H1 (cell line): Measurements from ENCODE around the gene NHEJ1. TPM values are rescaled to one million over a fixed set of nuclear protein-coding genes. Genes with fewer than 3 reads are reported as not detected.

Source experiments
- CBX8 ChIP-seq: fragments of 300-800, 300-1000 bp; sonication (generic); IDR thresholded peaks from 2 replicates; pipeline ENCODE4 v1.7.1; 2016; ENCODE audit warnings: low read depth, low read length, borderline replicate concordance
- CHD2 ChIP-seq: IDR thresholded peaks from 2 replicates; pipeline ENCODE4 v1.6.1; 2012; ENCODE audit warnings: low read length, improper control_type of control experiment
- CREB1 ChIP-seq: IDR thresholded peaks from 2 replicates; pipeline ENCODE4 v1.6.1; 2012; ENCODE audit warnings: inconsistent platforms
- GABPA ChIP-seq: IDR thresholded peaks from 2 replicates; pipeline ENCODE4 v1.6.1; 2011; ENCODE audit warnings: mild to moderate bottlenecking, low read length, moderate library complexity, borderline replicate concordance; ENCODE audit not compliant: insufficient read depth
- TCF12 ChIP-seq: IDR thresholded peaks from 2 replicates; pipeline ENCODE4 v1.6.1; 2011; ENCODE audit warnings: low read depth, mild to moderate bottlenecking, low read length
- polyA plus RNA-seq, 7 experiments: library from polyadenylated mRNA; depleted of rRNA in 3 of 7; stranded (reverse) in 5 of 7; unstranded in 2 of 7; fragments of >200 nt in 5 of 7; fragments of 200-250 nt in 2 of 7; gene quantifications; 1 replicate in 5 of 7; 2 replicates in 1 of 7; 4 replicates in 1 of 7; pipeline versions ENCODE4 v1.2.1 to v1.2.3, GENCODE V29; 2011 to 2013; ENCODE audit warnings: missing spikeins in 2 of 7, mixed read lengths in 2 of 7
- total RNA-seq: library from RNA; stranded (reverse); fragmentation: NEBNext Ultra II Directional; extraction: Animal tissue kit (Norgen Biotek cat#: 25700); gene quantifications from 2 replicates; pipeline ENCODE4 v1.2.1, GENCODE V29; 2021
- TF ChIP-seq, protein P1 (sequence below): fragments of 300-600 bp; sonication (generic); IDR thresholded peaks from 2 replicates; pipeline ENCODE4 v1.7.1; 2012; ENCODE audit warnings: low read length, moderate library complexity, mild to moderate bottlenecking, inconsistent platforms; ENCODE audit not compliant: insufficient replicate concordance

NHEJ1 gene
- total and polyA plus RNA-seq, 2 of the 8 experiments (the other 6 are each of a cell fraction or from before 2014, with no cell fraction given) = 22.7 to 24.1 TPM

- TF ChIP-seq, protein P1, sequence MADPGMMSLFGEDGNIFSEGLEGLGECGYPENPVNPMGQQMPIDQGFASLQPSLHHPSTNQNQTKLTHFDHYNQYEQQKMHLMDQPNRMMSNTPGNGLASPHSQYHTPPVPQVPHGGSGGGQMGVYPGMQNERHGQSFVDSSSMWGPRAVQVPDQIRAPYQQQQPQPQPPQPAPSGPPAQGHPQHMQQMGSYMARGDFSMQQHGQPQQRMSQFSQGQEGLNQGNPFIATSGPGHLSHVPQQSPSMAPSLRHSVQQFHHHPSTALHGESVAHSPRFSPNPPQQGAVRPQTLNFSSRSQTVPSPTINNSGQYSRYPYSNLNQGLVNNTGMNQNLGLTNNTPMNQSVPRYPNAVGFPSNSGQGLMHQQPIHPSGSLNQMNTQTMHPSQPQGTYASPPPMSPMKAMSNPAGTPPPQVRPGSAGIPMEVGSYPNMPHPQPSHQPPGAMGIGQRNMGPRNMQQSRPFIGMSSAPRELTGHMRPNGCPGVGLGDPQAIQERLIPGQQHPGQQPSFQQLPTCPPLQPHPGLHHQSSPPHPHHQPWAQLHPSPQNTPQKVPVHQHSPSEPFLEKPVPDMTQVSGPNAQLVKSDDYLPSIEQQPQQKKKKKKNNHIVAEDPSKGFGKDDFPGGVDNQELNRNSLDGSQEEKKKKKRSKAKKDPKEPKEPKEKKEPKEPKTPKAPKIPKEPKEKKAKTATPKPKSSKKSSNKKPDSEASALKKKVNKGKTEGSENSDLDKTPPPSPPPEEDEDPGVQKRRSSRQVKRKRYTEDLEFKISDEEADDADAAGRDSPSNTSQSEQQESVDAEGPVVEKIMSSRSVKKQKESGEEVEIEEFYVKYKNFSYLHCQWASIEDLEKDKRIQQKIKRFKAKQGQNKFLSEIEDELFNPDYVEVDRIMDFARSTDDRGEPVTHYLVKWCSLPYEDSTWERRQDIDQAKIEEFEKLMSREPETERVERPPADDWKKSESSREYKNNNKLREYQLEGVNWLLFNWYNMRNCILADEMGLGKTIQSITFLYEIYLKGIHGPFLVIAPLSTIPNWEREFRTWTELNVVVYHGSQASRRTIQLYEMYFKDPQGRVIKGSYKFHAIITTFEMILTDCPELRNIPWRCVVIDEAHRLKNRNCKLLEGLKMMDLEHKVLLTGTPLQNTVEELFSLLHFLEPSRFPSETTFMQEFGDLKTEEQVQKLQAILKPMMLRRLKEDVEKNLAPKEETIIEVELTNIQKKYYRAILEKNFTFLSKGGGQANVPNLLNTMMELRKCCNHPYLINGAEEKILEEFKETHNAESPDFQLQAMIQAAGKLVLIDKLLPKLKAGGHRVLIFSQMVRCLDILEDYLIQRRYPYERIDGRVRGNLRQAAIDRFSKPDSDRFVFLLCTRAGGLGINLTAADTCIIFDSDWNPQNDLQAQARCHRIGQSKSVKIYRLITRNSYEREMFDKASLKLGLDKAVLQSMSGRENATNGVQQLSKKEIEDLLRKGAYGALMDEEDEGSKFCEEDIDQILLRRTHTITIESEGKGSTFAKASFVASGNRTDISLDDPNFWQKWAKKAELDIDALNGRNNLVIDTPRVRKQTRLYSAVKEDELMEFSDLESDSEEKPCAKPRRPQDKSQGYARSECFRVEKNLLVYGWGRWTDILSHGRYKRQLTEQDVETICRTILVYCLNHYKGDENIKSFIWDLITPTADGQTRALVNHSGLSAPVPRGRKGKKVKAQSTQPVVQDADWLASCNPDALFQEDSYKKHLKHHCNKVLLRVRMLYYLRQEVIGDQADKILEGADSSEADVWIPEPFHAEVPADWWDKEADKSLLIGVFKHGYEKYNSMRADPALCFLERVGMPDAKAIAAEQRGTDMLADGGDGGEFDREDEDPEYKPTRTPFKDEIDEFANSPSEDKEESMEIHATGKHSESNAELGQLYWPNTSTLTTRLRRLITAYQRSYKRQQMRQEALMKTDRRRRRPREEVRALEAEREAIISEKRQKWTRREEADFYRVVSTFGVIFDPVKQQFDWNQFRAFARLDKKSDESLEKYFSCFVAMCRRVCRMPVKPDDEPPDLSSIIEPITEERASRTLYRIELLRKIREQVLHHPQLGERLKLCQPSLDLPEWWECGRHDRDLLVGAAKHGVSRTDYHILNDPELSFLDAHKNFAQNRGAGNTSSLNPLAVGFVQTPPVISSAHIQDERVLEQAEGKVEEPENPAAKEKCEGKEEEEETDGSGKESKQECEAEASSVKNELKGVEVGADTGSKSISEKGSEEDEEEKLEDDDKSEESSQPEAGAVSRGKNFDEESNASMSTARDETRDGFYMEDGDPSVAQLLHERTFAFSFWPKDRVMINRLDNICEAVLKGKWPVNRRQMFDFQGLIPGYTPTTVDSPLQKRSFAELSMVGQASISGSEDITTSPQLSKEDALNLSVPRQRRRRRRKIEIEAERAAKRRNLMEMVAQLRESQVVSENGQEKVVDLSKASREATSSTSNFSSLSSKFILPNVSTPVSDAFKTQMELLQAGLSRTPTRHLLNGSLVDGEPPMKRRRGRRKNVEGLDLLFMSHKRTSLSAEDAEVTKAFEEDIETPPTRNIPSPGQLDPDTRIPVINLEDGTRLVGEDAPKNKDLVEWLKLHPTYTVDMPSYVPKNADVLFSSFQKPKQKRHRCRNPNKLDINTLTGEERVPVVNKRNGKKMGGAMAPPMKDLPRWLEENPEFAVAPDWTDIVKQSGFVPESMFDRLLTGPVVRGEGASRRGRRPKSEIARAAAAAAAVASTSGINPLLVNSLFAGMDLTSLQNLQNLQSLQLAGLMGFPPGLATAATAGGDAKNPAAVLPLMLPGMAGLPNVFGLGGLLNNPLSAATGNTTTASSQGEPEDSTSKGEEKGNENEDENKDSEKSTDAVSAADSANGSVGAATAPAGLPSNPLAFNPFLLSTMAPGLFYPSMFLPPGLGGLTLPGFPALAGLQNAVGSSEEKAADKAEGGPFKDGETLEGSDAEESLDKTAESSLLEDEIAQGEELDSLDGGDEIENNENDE = no peak
- TF ChIP-seq CHD2 (no peak), CBX8 (no peak), GABPA (no peak), CREB1 (no peak), TCF12 (no peak)
Measured at GRCh38 chr2:219133976-219134375, 26.6 kb downstream of the NHEJ1 start (continued).
